Panc1 (cell line): ENCODE data around the gene DPH6. TPM values are rescaled to one million over a fixed set of nuclear protein-coding genes. Genes with fewer than 3 reads are reported as not detected.

Experiments used
- ATAC-seq: fragments of 200-7000 bp; cut with Tn5 transposase; 2 replicates; pipeline ENCODE4 v1.9.1; 2020; ENCODE audit warnings: mild to moderate bottlenecking, moderate library complexity
- BruUV-seq: library from RNA; stranded (reverse); fragments of 400-500 nt; replicated peaks from 2 replicates; lab custom pipeline; 2021; lab: Mats Ljungman, UMichigan
- CTCF ChIA-PET: fragments of 300-600 bp; sonication (Branson Sonifier 250); formaldehyde crosslinking; loops from one replicate; lab custom pipeline; 2022; ENCODE audit warnings: antibody characterized with exemption; lab: Charles Lee
- POLR2A ChIA-PET: fragments of 300-600 bp; sonication (Branson Sonifier 250); formaldehyde crosslinking; loops from one replicate; lab custom pipeline; 2022; ENCODE audit warnings: antibody characterized with exemption; lab: Charles Lee
- DNase-seq: peaks from one replicate; pipeline ENCODE4 v3.0.0-alpha.2; 2010; ENCODE audit warnings: low read depth, low spot score
- H3K27ac ChIP-seq: 2 replicates; pipeline ENCODE4 v1.5.1; 2011; ENCODE audit warnings: mild to moderate bottlenecking, low read length, inconsistent platforms
- H3K27me3 ChIP-seq: fragments of 200-500 bp; sonication (Bioruptor generic); 2 replicates; pipeline ENCODE4 v1.6.0; 2014; ENCODE audit warnings: low read length, inconsistent platforms; ENCODE audit not compliant: control insufficient read depth, insufficient read depth
- H3K36me3 ChIP-seq: fragments of 200-500 bp; sonication (Bioruptor generic); 2 replicates; pipeline ENCODE4 v1.5.1; 2014; ENCODE audit warnings: inconsistent platforms, mild to moderate bottlenecking, low read length, moderate library complexity; ENCODE audit not compliant: control insufficient read depth, insufficient read depth
- H3K4me1 ChIP-seq: 2 replicates; pipeline ENCODE4 v1.5.1; 2011; ENCODE audit warnings: inconsistent platforms, mild to moderate bottlenecking, low read length, moderate library complexity; ENCODE audit not compliant: control insufficient read depth, insufficient read depth
- H3K4me3 ChIP-seq, 2 experiments: 2 replicates each; pipeline ENCODE4 v1.5.1; 2011 to 2012; ENCODE audit warnings: low read depth in 2 of 2, low read length in 2 of 2, mild to moderate bottlenecking in 2 of 2, inconsistent platforms in 1 of 2, moderate library complexity in 1 of 2
- H3K9me3 ChIP-seq: fragments of 200-500 bp; sonication (Bioruptor generic); 2 replicates; pipeline ENCODE4 v1.5.1; 2014; ENCODE audit warnings: low read depth, mild to moderate bottlenecking, inconsistent platforms, low read length, moderate library complexity; ENCODE audit not compliant: control insufficient read depth, insufficient read depth
- POLR2AphosphoS5 ChIP-seq: IDR thresholded peaks from 2 replicates; pipeline ENCODE4 v1.6.1; 2012; ENCODE audit warnings: mild to moderate bottlenecking, low read depth, low read length, moderate library complexity
- REST ChIP-seq, 2 experiments: IDR thresholded peaks; 2 replicates each; pipeline ENCODE4 v1.6.1; 2011 to 2012; ENCODE audit warnings: low read depth in 2 of 2, control low read depth in 1 of 2, low read length in 1 of 2, mild to moderate bottlenecking in 1 of 2, moderate library complexity in 1 of 2; ENCODE audit not compliant: insufficient read depth in 1 of 2
- SIN3A ChIP-seq: IDR thresholded peaks from 2 replicates; pipeline ENCODE4 v1.6.1; 2012; ENCODE audit warnings: low read depth, mild to moderate bottlenecking, low read length, moderate library complexity, borderline replicate concordance; ENCODE audit not compliant: insufficient read depth
- TCF7L2 ChIP-seq: IDR thresholded peaks from 2 replicates; pipeline ENCODE4 v1.6.1; 2011; ENCODE audit warnings: mild to moderate bottlenecking, low read depth, low read length, inconsistent platforms
- in situ Hi-C: cut with HindIII; loops from 2 replicates; pipeline ENCODE4 v1.10.0; 2016; ENCODE audit warnings: low sequenced_read_pairs, low pct_unique_long_range_greater_than_20kb
- intact Hi-C: fragments of 100-400 bp; cut with micrococcal nuclease; formaldehyde crosslinking; loops from one replicate; pipeline ENCODE4 v1.10.0; 2022; ENCODE audit not compliant: unreplicated experiment
- total RNA-seq: library from RNA; stranded (reverse); gene quantifications from one replicate; pipeline ENCODE4 v1.2.1, GENCODE V29; 2021; ENCODE audit not compliant: unreplicated experiment
- TF ChIP-seq, protein P1 (sequence below): fragments of 450-650 bp; IDR thresholded peaks from 2 replicates; pipeline ENCODE4 v1.5.1; 2017; ENCODE audit warnings: mild to moderate bottlenecking

The DPH6 gene
- total RNA-seq, 1 experiment from 2014 or later: 24.0 TPM

- in situ Hi-C loops: no loop called here
- no peak overlapping the region for H3K27ac ChIP-seq
- CTCF ChIA-PET: no interaction called here
Measured at GRCh38 chr15:35519052-35519451, 26.9 kb downstream of the DPH6 start.

DNA sequence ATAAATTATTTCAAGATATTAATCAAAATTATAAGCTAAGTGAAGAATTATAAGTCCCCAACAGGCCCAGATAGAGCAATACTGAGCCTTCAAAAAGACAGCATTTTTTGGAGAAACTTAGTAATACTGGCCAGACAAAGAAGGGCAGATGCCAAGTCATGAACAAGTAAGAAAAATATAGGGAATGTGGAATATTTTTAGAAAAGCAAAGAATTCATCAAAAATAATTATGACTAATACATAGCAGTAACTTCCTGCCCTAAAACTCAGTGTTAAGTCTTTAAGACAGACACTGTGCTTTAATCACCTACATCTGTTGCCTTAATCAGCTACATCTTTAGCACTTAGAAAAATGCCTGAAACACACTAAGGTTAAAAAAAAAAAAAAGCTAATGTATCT, 31.2 kb downstream of the DPH6 start:
- DNase-seq (no peak), ATAC-seq (no peak)
- ChIA-PET CTCF (no interaction called here), POLR2A (no interaction called here)
- in situ Hi-C loops: no loop called here
- Histone ChIP-seq H3K4me1 (no peaks in the 10 kb centered on the region; the same call in 1 of the 2 replicates), H3K36me3 (no peaks in the 10 kb centered on the region), H3K4me3 (no peak overlapping the region), H3K9me3 (no peaks in the 10 kb centered on the region), H3K27ac (no peak overlapping the region), H3K27me3 (no peaks in the 10 kb centered on the region)
- no TSS peak for BruUV-seq
- TF ChIP-seq, protein P1, sequence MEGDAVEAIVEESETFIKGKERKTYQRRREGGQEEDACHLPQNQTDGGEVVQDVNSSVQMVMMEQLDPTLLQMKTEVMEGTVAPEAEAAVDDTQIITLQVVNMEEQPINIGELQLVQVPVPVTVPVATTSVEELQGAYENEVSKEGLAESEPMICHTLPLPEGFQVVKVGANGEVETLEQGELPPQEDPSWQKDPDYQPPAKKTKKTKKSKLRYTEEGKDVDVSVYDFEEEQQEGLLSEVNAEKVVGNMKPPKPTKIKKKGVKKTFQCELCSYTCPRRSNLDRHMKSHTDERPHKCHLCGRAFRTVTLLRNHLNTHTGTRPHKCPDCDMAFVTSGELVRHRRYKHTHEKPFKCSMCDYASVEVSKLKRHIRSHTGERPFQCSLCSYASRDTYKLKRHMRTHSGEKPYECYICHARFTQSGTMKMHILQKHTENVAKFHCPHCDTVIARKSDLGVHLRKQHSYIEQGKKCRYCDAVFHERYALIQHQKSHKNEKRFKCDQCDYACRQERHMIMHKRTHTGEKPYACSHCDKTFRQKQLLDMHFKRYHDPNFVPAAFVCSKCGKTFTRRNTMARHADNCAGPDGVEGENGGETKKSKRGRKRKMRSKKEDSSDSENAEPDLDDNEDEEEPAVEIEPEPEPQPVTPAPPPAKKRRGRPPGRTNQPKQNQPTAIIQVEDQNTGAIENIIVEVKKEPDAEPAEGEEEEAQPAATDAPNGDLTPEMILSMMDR: no peak
- no peak for TF ChIP-seq SIN3A
- TF ChIP-seq TCF7L2: no peak
- TF ChIP-seq REST (IDR thresholded peaks at IDR 0.05; ENCODE audit: insufficient read depth in 1 of 2, low read depth in 2 of 2, low read length in 1 of 2): no peak
- no peak for TF ChIP-seq POLR2AphosphoS5
- intact Hi-C loops: no loop called here

More at GRCh38 chr15:35519052-35519451, 26.9 kb downstream of the DPH6 start:
- peaks cover 4% of the 10 kb centered on the region; the same call in 1 of the 2 replicates for H3K4me1 ChIP-seq
- no peaks in the 10 kb centered on the region for H3K36me3 ChIP-seq
- H3K4me3 ChIP-seq: no peak overlapping the region
- no peaks in the 10 kb centered on the region for H3K9me3 ChIP-seq
- no peaks in the 10 kb centered on the region for H3K27me3 ChIP-seq
- POLR2A ChIA-PET: interaction anchor here (0.7 kb wide), 1 partner anchor 396 kb away, joined by 3 read pairs; no protein-coding TSS in a partner anchor
- no TSS peak for BruUV-seq
- DNase-seq (no peak), ATAC-seq (no peak)
- TF ChIP-seq, protein P1: no peak
- TF ChIP-seq REST (IDR thresholded peaks at IDR 0.05; ENCODE audit: insufficient read depth in 1 of 2, low read depth in 2 of 2, low read length in 1 of 2): no peak
- TF ChIP-seq POLR2AphosphoS5: no peak
- no peak for TF ChIP-seq SIN3A
- no peak for TF ChIP-seq TCF7L2
- intact Hi-C loops: no loop called here
